ENCODE results near the gene WNT9A.

WNT9A gene

GRCh38 chr1:227924168-227924832 is 23.4 kb downstream of the WNT9A start:
- DNase-seq (ENCODE audit: low read depth in 3 of 3), result no peak

- no peak for DNase-seq (ENCODE audit: low read depth in 3 of 3)
Measured at GRCh38 chr1:227923353-227924167, 24.2 kb downstream of the WNT9A start.

- no peak for DNase-seq (ENCODE audit: low read depth in 3 of 3)
Measured at GRCh38 chr1:227922501-227923352, 25.0 kb downstream of the WNT9A start.

- no peak for DNase-seq (ENCODE audit: low read depth in 3 of 3)
Measured at GRCh38 chr1:227921461-227922185, 26.1 kb downstream of the WNT9A start.

- DNase-seq (ENCODE audit: low read depth in 3 of 3), result no peak
Measured at GRCh38 chr1:227920896-227921295, 26.8 kb downstream of the WNT9A start.

GRCh38 chr1:227920426-227920825 is 27.3 kb downstream of the WNT9A start:
- no peak for DNase-seq (ENCODE audit: low read depth in 3 of 3)

- no peak for DNase-seq (ENCODE audit: low read depth in 3 of 3)
Measured at GRCh38 chr1:227919906-227920305, 27.8 kb downstream of the WNT9A start.

GRCh38 chr1:227918736-227919135 is 29.0 kb downstream of the WNT9A start:
- DNase-seq (ENCODE audit: low read depth in 3 of 3), result no peak

GRCh38 chr1:227918083-227918700 is 29.5 kb downstream of the WNT9A start:
- no peak for DNase-seq (ENCODE audit: low read depth in 3 of 3)

- DNase-seq (ENCODE audit: low read depth in 3 of 3), result no peak
Measured at GRCh38 chr1:227917081-227917950, 30.4 kb downstream of the WNT9A start.

GRCh38 chr1:227916655-227917054 is 31.1 kb downstream of the WNT9A start:
- no peak for DNase-seq (ENCODE audit: low read depth in 3 of 3)

GRCh38 chr1:227915564-227916553 is 31.9 kb downstream of the WNT9A start:
- DNase-seq (ENCODE audit: low read depth in 3 of 3), result no peak

GRCh38 chr1:227914801-227915563 is 32.8 kb downstream of the WNT9A start:
- DNase-seq (ENCODE audit: low read depth in 3 of 3), result no peak

- no peak for DNase-seq (ENCODE audit: low read depth in 3 of 3)
Measured at GRCh38 chr1:227913764-227914721, 33.7 kb downstream of the WNT9A start.

GRCh38 chr1:227913396-227913763 is 34.4 kb downstream of the WNT9A start:
- no peak for DNase-seq (ENCODE audit: low read depth in 3 of 3)

GRCh38 chr1:227912866-227913265 is 34.9 kb downstream of the WNT9A start:
- DNase-seq (ENCODE audit: low read depth in 3 of 3), result no peak

- DNase-seq (ENCODE audit: low read depth in 3 of 3), result no peak
Measured at GRCh38 chr1:227911376-227911775, 36.4 kb downstream of the WNT9A start.

Data from stimulated activated CD4-positive, alpha-beta T cell treated with anti-CD3 and anti-CD28 coated beads, TNF-alpha, amount 100 ng/mL, for 48 hours (primary cell).